ENCODE results near the gene VPS33A. TPM values are rescaled to one million over a fixed set of nuclear protein-coding genes. Genes with fewer than 3 reads are reported as not detected.
"Not testable (repeated sequence)": the region's sequence is repeated elsewhere in the genome, so short reads cannot be mapped to it uniquely, and the experiment has no call there.

The VPS33A gene
- total and polyA plus RNA-seq, 2 donors (not counting 3 experiments of a cell fraction or from before 2014, with no cell fraction given) = 12.1 to 23.1 TPM

- H3K9me1 ChIP-seq (replicated peaks; ENCODE audit: control insufficient read depth, extremely low read depth, insufficient read depth, low read length); H3K9ac ChIP-seq (replicated peaks; ENCODE audit: extremely low read depth, insufficient read depth, low read length); FAIRE-seq; H3K4me3 ChIP-seq (replicated peaks in 1 of 3; ENCODE audit: insufficient read depth in 1 of 3, low read depth in 1 of 3, low read length in 3 of 3); H4K20me1 ChIP-seq (replicated peaks; ENCODE audit: control insufficient read depth, extremely low read depth, insufficient read depth, low read length); H3K4me2 ChIP-seq (ENCODE audit: insufficient read depth, low read length); DNase-seq (ENCODE audit: low read depth, low spot score); CTCF ChIA-PET; H3K27ac ChIP-seq (ENCODE audit: insufficient read depth, low read depth, low read length); H3K9me3 ChIP-seq (replicated peaks; ENCODE audit: control insufficient read depth, insufficient read depth, low read length); H3K27me3 ChIP-seq (ENCODE audit: control insufficient read depth in 2 of 2, insufficient read depth in 2 of 2, low read length in 2 of 2); H3K79me2 ChIP-seq (ENCODE audit: control insufficient read depth, insufficient read depth, low read length); H3K36me3 ChIP-seq (ENCODE audit: control insufficient read depth in 2 of 2, extremely low read depth in 1 of 2, insufficient read depth in 2 of 2, low read length in 2 of 2); intact Hi-C loops (cut with micrococcal nuclease); BruUV-seq (replicated peaks); H3K4me1 ChIP-seq (ENCODE audit: control insufficient read depth, extremely low read depth, insufficient read depth, low read length); H2AFZ ChIP-seq (ENCODE audit: low read depth, low read length); dilution Hi-C loops (cut with MboI; ENCODE audit: extremely low pct_ligation_motif_present, low sequenced_read_pairs): not testable (repeated sequence)
- POLR2A ChIA-PET = interaction anchor here (0.7 kb wide), 1 partner anchor 19 kb away, joined by 4 read pairs; no protein-coding TSS in a partner anchor
Measured at GRCh38 chr12:122258462-122258861, 7.8 kb downstream of the VPS33A start.

GRCh38 chr12:122250536-122250935 is 15.8 kb downstream of the VPS33A start:
- FAIRE-seq = no peak
- dilution Hi-C loops (cut with MboI; ENCODE audit: extremely low pct_ligation_motif_present, low sequenced_read_pairs) (no loop called here), intact Hi-C loops (cut with micrococcal nuclease) (no loop called here)
- no peaks in the 10 kb centered on the region for H3K9me3 ChIP-seq (replicated peaks; ENCODE audit: control insufficient read depth, insufficient read depth, low read length)
- H3K4me1 ChIP-seq (ENCODE audit: control insufficient read depth, extremely low read depth, insufficient read depth, low read length) = no peaks in the 10 kb centered on the region
- no TSS peak for BruUV-seq (replicated peaks)
- no peaks in the 10 kb centered on the region for H3K79me2 ChIP-seq (ENCODE audit: control insufficient read depth, insufficient read depth, low read length)
- no peak overlapping the region for H3K27ac ChIP-seq (ENCODE audit: insufficient read depth, low read depth, low read length)
- TF ChIP-seq JUN (IDR thresholded peaks at IDR 0.05; ENCODE audit: borderline replicate concordance, insufficient read depth, insufficient read length, low read depth) (no peak), MAX (IDR thresholded peaks at IDR 0.05; ENCODE audit: insufficient read depth, insufficient read length) (no peak), POLR2AphosphoS5 (IDR thresholded peaks at IDR 0.05; ENCODE audit: insufficient read depth, low read depth, low read length) (no peak), GATA2 (IDR thresholded peaks at IDR 0.05; ENCODE audit: insufficient read depth, insufficient read length, low read depth, low read length) (no peak), CTCF (IDR thresholded peaks at IDR 0.05; ENCODE audit: extremely low read depth in 1 of 2, insufficient read depth in 1 of 2, low read depth in 1 of 2, low read length in 2 of 2) (no peak), EZH2 (IDR thresholded peaks at IDR 0.05; ENCODE audit: borderline replicate concordance, low read depth, low read length, severe bottlenecking) (no peak), FOS (IDR thresholded peaks at IDR 0.05; ENCODE audit: borderline replicate concordance, insufficient read depth, low read length) (no peak), POLR2A (IDR thresholded peaks at IDR 0.05; ENCODE audit: low read depth, low read length) (no peak)
- H3K4me2 ChIP-seq (ENCODE audit: insufficient read depth, low read length) = no peak overlapping the region
- H4K20me1 ChIP-seq (replicated peaks; ENCODE audit: control insufficient read depth, extremely low read depth, insufficient read depth, low read length) = no peaks in the 10 kb centered on the region
- no peak for DNase-seq (ENCODE audit: low read depth, low spot score)
- H3K27me3 ChIP-seq (ENCODE audit: control insufficient read depth in 2 of 2, insufficient read depth in 2 of 2, low read length in 2 of 2) = no peaks in the 10 kb centered on the region
- H3K9me1 ChIP-seq (replicated peaks; ENCODE audit: control insufficient read depth, extremely low read depth, insufficient read depth, low read length) = no peaks in the 10 kb centered on the region
- no peak overlapping the region for H2AFZ ChIP-seq (ENCODE audit: low read depth, low read length)
- CTCF ChIA-PET = interaction anchor here (0.9 kb wide), 1 partner anchor 19 kb away, joined by 3 read pairs; no protein-coding TSS in a partner anchor
- no peak overlapping the region for H3K4me3 ChIP-seq (replicated peaks in 1 of 3; ENCODE audit: insufficient read depth in 1 of 3, low read depth in 1 of 3, low read length in 3 of 3)
- POLR2A ChIA-PET = no interaction called here
- no peak overlapping the region for H3K9ac ChIP-seq (replicated peaks; ENCODE audit: extremely low read depth, insufficient read depth, low read length)
- H3K36me3 ChIP-seq (ENCODE audit: control insufficient read depth in 2 of 2, extremely low read depth in 1 of 2, insufficient read depth in 2 of 2, low read length in 2 of 2) = peaks cover 0 to 2% of the 10 kb centered on the region in 2 experiments
